Activated naive CD4-positive, alpha-beta T cell treated with Interleukin-2 at 50 U/mL for 16 hours (primary cell): ENCODE results near the gene C2CD4C.

Experiments used
- DNase-seq: peaks from one replicate; pipeline ENCODE4 v3.0.0-alpha.2; 2020

The C2CD4C gene

DNA sequence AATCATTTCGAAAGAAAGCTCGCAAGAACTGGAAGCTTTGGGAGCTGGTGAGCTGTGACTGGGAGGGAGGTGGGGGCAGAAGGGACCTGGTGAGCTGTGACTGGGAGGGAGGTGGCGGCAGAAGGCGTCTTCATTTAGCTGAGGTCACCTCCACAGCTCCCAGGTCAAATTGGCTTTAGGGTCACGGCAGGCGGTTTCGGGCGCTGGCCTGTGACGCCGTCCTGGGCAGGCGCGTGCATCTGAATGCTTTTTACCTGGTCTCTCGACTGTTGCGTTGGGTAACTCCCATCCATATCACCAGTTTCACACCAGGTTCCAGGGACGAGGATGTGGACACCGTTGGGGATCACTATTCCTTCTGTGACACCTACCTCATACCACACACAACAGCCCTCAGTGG is 29.2 kb downstream of the C2CD4C start:
- DNase-seq = no peak

DNA sequence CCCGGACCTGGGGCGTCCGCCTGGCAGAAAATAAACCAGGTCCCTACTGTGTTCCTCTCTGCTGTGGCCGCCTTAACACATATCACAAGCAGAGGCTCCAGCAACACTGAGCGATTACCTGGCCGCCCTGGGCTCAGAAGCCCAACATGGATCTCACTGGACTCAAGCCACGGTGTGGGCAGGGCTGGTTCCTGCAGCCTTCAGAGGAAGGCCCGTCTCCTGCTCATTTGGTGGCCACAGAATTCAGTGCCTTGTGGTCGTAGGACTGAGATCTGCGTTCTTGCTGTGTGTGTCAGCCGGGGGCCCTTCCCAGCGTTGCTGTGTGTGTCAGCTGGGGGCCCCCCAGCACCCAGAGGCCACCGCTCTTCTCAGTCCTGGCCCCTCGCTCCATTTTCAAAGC is 30.2 kb downstream of the C2CD4C start:
- DNase-seq = no peak

- no peak for DNase-seq
These were observed 31.0 kb downstream of the C2CD4C start for GRCh38 chr19:377801-378581.

- DNase-seq = no peak
These were observed 32.9 kb downstream of the C2CD4C start for GRCh38 chr19:376111-376470.

- DNase-seq = no peak
These were observed 33.4 kb downstream of the C2CD4C start for GRCh38 chr19:375395-376110.

GRCh38 chr19:374886-375235 is 34.1 kb downstream of the C2CD4C start:
- no peak for DNase-seq

GRCh38 chr19:374183-374885 is 34.6 kb downstream of the C2CD4C start:
- DNase-seq = no peak

DNA sequence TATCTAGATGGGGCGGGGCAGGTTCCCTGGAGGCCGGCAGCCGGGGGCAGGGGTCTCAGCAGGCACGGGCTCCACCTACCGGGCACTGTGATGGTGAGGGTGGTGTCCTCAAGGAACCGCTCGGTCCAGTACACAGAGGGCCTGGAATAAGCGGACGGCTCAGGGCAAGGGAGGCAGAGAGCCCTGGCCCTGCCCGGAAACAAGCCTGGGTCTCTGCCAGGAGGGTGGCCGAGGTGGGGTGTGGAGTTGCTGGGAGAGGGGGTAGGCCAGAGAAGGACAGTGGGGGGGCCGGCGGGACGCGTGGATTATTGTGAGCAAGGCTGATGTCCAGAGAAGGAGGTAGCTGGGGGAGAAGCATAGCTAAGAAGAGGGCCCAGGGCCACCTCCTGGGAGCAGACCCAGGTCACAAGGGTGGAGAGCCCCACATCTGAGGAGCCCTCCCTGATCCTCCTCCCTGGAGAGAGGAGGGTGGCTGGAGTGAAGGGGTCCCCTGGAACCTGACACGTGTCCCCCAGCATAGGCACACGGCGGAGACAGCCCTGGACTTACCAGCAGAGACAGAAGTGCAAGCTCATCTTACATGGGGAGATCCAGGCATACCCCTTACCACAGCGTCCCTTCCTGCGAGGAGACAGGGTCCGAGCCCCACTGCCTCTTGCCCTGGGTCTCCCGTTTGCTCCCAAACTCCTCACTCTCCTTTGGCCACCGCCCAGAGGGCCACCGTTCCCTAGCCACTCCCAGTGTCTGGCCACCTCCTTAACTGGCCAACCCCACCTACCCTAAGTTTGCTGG is 35.4 kb downstream of the C2CD4C start:
- DNase-seq = no peak

DNA sequence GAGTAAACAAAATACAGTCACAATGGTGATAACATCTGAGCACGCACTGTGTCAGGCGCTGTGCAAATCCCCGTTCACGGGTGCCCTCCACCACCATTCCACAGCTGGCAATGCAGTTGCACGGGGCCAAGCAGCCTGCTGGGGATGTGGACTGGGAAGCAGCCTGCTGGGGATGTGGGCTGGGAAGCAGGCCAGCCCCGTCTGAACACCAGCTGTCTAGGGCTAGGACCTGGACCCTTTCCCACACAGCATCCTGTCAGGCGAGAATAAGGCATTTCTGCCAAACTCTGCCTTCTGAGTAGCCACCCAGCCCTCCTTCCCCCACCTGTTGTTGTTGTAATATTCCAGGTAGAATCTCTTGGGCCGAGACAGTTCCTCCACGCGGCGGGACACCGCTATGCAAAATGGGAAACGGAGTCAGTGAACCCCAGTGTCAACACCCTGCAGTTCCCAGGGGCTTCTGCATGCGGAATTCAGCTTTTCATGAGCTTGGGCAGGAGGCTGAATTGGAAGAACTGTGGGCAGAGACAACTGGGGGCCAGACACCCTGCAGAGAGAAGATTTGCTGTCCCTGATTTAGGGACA is 36.5 kb downstream of the C2CD4C start:
- DNase-seq = no peak

- no peak for DNase-seq
These were observed 37.3 kb downstream of the C2CD4C start for GRCh38 chr19:371501-372168.

- no peak for DNase-seq
These were observed 38.2 kb downstream of the C2CD4C start for GRCh38 chr19:370641-371330.

- no peak for DNase-seq
These were observed 39.1 kb downstream of the C2CD4C start for GRCh38 chr19:369876-370275.

- no peak for DNase-seq
These were observed 39.7 kb downstream of the C2CD4C start for GRCh38 chr19:369256-369655.

DNA sequence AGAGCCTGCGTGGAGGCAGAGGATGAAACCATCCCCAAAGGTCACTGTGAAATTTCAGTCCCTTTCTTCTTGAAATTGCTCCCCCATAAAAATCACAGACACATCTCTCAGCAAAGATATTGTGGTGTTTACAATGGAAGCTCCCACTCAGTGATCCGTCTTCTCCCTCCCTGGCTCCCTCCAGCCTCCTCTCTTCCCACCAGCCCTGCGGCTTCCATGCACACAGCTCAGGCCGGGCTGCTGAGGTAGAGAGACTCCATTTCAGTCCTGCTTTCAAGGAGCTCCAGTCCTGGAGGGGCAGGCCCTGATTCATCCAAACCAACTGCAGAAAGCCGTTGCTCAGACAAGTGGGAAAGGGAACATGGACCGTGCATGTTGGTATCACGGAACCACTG is 40.3 kb downstream of the C2CD4C start:
- DNase-seq = no peak

DNA sequence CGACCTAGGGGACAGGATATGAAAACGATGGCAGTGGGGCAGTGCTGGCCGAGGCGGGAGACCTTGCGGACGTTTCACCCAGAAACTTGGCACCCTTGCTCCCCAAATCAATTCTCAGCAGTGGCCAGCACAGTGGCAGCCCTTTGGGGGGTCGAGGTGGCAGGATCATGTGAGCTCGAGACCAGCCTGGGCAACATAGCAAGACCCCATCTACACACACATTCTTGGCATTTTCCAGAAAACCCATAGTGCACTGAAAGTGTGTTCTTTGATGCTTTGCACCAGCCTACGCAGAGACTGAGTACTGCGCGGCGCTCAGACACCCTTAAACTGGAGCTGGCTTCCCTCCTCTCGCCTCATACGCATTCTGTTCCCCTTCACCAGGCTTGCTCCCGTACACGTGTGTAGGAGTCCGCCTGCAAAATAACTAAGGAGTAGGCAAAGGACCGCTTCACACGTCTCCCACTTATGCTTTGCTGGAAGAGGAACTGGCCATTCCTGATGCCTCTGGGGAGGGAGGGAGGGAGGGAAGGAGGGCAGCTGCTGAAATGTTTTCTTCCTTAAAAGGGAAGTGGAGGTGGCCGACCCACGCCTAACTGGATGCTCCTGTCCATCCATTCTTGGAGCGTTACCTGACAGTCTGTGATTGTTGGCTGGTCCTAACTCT is 40.9 kb downstream of the C2CD4C start:
- no peak for DNase-seq

- no peak for DNase-seq
These were observed 41.4 kb downstream of the C2CD4C start for GRCh38 chr19:367561-367960.

GRCh38 chr19:366951-367350 is 42.0 kb downstream of the C2CD4C start:
- no peak for DNase-seq

DNA sequence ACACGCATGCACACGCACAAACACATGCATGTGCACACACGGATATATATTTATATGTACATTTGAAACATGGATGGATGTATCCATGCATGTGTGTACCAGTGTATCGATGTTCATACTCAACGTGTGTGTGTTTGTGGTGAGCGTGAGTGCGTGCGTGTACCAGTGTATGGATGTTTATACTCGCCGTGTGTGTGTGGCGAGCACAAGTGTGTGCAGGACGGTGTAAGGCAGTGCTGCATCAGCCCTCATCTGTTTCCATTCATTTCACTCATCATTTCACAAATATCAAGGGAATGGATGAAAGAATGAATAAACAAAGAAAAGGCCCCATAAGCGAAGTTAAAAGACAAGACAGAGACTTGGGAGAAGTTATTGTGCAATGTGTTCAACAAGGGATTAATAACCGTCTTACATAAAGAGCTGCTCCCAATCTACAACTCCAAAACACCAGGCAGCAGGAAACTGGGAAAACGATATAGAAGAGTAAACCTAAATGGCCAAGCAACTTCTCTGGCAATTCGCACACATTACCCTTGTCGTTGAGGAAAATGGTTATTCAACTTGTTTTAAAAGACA is 42.7 kb downstream of the C2CD4C start:
- DNase-seq = no peak

GRCh38 chr19:364496-365287 is 44.3 kb downstream of the C2CD4C start:
- DNase-seq = no peak

DNA sequence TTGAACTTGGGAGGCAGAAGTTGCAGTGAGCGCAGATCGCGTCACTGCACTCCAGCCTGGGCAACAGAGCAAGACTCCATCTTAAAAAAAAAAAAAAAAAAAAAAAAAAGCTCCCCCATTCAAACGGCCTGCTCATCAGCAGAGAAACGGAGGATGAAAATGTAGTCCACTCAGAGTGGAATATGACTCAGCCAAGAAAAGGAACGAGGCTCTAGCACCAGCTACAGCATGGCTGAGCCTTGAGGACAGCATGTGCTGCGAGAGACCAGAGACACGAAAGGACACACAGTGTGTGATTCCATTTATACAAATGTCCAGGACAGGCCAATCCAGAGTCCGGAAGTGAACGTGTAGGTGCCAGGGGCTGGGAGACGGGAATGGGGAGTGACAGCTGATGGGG is 46.3 kb downstream of the C2CD4C start:
- DNase-seq = no peak
